Stimulated activated CD4-positive, alpha-beta T cell treated with anti-CD3 and anti-CD28 coated beads, Interleukin-12 subunit alpha, Interleukin-12 subunit beta, amount 100 ng/mL, for 24 hours (primary cell): Measurements from ENCODE around the gene STAT4.

Experiments used
- DNase-seq, 2 experiments: peaks; one replicate each; pipeline ENCODE4 v3.0.0-alpha.2; 2020; ENCODE audit warnings: low read depth in 2 of 2

Gene STAT4

DNA sequence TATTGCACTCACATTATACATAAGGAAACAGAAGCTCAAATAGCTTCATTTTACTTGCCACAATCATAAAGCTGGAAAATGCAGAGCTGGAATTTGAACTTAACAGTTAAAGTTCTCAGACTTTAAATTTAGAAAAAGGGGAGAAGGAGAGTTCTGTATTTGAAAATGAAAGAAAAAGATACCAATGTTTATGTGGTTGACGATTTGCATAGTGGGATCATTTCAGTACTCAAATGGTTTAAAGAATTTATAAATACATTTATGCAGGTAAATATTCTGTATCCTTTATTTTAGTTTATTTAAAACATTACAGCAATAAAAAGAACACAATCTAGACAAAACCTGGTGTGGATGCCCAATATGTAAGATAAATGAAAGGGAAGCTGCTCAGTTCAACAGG, 25.5 kb upstream of the STAT4 start:
- no peak for DNase-seq

DNA sequence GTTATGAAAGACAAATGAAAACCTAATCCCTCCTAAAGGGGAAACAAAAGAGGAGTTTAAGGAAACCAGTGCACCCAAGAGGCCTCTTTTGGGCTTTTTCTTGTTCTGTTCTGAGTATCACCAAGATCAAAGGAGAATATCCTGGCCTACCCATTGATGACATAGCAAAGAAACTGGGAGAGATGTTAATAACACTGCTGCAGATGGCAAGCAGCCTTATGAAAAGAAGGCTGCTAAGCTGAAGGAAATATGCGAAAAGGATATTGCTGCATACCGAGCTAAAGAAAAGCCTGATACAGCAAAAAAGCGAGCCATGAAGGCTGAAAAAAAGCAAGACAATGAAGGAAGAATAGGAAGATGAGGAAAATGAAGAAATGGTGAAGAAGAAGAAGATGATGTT, 23.6 kb upstream of the STAT4 start:
- no peak for DNase-seq

DNA sequence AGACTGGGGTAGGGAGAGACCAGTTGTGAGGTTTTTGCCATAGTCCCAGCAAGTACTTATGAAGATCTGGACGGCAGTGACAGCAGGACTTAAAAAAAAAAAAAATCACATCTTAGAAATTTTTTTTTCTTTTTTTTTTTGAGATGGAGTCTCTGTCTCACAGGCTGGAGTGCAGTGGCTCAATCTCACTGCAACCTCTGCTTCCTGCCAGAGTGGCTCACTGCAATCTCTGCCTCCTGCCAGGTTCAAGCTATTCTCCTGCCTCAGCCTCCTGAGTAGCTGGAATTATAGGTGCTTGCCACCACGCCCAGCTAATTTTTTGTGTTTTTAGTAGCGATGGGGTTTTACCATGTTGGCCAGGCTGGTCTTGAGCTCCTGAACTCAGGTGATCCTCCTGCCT, 22.4 kb upstream of the STAT4 start:
- DNase-seq = no peak

DNA sequence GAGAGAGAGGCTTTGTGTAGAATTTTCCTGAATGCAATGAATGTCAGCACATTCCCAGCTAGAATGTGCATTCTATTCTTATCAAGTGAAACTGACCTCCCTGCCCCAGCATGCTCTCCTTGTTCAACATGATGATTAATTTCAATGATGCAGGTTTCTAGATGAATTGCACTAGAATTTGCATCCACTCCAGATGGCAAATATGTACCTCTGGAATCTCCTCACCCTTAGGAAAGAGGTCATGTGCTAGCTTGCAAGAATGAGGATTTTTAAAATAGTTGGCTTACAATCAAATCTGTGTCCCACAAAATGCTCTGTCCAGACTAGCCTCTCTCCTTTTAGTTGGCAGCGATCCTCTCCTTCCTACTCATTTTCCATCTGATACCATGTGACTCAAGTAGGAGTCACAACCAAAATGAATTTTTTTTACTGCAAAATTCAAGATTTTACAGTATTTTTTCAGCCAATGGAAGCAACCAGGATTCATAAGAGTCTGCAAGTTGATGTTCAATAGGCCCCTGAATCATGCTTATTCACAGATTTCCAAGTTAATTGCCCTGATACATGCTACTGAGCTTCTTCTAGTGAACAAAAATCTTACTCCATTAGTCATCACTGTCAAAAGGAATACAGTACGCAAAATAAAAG, 21.0 kb upstream of the STAT4 start:
- DNase-seq = no peak

DNA sequence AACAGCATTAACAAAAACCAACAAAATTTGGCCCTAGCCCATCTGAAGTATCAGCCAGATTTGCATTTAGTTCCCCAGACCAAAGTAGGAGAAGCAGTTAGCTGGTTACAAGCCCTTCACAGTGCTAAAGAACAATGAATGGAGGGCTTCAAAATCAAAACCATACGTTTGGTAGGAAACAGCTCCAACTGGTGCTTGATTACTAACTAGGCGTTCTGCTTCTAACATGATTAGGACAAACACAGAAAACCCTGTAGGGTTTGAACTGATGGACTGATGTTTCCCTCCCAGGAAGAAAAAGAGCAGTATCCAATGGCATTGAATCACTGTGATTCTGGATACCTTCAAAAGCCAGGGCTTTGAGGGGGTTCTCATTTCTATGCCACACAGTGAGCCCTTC, 20.5 kb upstream of the STAT4 start:
- no peak for DNase-seq

DNA sequence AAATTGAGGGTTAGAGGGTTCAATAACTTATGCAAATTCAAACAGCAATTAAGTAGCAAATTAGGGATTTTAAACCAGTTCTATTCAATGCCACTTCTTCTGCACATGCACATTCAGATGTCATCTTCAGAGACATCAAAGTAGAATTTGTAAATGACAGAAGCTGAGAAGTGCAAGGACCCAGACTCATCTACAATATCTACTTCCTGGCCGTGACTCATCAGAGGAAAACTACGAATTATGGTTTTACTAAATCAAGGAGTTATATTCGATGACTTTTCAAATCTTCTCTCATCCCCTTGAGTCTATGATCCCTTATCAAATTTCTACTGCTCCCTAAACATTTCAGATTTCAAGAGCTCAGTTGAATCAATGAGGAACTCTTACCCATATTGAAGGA, 20.0 kb upstream of the STAT4 start:
- DNase-seq = no peak

DNA sequence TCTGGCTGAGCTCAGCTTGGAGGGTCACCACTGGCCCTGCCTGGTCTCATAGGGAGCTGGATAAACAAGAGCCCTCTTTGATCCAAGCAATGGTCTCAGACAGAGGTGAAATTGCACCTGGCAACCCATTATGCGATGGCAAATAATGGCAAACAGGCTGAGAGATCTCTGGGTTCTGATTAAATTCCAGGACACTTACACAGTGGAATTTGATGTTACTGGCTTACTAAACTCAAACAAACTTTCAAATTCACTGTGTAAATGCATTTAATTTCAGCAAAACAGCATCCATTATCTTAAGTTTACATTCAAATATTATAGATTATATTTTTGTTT, 19.5 kb upstream of the STAT4 start:
- DNase-seq = no peak

DNA sequence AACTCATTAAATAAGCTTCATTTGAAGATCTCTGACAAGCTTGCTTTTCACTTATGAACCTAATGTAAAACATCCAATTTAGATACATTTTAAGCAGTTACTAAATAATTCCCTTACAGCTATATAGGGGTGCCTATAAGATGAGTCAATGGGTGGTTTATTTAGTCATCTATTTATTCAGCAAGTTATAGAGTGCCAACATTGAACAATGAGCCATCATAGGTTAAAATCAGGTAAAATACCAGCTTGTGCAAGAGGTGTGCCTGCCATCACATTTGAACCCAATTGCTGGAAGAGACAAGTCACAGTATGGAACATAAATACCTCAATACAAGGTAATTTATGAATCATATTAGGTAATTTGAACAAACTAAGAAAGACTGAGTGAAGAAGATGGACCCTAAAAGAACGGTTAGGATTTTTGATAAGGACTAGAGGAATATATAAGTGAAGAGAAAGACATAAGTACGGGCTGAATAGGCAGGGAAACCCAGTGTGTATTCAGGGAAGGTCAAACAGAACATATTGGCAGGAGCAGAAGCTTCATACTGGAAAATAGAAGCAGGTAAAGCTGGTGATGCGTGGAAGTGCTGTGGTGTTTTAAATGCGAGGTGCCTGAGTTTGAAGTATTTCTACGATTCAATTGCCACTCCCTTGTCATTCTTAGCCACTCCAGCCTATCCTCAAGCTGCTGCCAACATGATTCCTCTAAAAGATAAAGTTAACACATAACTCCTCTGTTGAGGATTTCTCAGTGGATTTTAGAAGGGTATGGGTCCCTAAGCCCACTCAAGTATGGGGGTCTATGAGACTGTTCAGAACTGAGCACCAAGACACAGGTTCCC, 18.9 kb upstream of the STAT4 start:
- no peak for DNase-seq

DNA sequence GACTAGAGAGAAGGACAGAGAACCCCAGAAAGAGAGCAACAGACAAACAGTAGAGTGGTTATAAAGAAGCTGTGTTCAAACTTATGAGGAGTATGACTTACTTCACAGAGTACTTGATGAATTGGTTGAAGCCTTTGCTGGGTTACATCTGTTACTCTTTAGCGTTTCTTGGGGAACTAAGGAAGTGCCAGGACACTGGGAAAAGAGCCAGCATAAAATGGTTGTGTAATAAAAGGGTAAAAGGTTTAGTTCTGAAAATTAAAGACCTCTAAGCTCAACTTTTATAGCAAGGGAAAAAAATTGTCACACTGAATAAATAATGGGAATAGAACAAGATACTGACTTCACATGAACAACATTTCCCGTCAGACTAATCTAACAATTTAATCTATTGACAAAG, 17.0 kb upstream of the STAT4 start:
- no peak for DNase-seq

DNA sequence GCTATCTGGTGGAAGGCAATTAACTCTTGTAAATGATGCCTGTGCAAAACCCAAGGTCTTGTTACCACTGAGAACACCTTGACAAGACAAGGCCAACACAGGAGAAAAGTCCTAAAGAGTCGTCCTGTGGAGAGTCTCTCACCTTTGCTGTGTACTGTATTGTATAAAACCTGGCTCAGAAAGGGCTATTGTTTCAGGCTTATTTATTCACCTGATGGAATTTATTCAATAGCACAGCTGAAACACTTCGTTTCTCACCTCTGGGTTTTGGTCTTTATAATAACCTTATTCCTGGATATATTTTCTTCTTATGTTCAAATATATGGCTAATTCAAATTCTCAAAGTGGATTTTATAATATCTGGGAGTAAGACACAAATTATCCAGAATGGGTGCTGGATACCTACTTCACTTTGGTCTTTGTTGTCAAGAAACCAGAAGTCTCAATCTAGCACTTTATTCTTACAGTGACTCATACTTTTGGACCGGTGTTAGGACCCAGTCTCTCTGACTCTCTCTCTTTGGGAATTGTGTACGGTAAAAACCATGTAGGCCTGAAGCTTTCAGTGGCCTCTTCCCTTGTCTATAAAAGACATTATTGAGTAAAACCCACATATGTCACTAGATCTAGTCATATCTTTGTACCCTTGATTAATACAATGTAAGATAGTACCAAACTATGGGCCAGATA, 16.1 kb upstream of the STAT4 start:
- DNase-seq = no peak

DNA sequence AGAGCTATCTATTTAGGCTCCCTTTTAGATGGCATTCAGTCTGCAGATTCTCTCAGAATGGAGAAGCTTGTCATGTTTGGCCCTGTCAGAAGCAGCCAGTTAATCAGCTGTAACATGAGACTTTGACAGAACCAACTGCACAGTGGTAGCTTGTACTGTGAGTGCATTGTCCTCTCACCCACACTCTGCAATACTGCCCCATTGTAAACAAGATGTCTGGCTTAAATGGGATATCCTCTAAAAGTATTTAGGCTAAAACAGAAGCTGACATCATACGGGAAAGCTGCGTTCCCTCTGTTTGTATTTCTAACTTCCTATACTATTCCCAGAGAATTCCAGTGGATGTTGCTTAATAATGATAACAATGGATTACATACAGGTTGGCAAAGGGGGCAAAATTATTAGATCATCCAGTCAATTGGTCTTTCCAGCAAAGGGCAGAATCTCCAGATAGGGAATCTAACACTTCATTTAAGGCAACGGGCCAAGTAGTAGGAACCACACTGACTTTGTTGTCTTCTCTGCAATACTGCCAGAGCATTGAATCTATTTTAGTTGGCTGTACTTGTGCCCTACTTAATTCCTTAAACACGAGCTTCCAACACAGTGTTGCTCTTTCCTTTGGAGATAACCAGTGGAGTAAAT, 15.4 kb upstream of the STAT4 start:
- no peak for DNase-seq

DNA sequence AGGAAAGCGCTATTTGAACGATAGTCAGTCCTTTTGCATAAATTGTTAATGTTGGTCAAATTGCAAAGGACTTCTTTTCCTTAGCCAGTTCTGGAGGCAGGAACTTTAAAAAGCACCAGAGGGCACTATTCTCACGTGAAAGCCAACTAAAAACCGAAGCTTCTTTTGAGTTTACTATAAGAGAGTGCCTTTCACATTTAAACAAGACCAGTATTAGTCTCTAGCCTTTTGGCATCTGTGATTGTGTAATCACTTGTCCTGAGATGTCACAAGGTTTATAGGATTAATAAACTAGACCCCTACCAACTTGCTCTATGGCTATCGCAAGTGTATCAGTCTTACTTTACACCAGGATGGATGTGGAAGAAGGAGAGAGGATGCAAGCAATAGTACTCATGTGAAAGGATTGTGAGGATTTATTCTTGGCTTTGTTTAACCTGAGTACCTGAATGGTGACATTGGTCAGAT, 14.4 kb upstream of the STAT4 start:
- no peak for DNase-seq

DNA sequence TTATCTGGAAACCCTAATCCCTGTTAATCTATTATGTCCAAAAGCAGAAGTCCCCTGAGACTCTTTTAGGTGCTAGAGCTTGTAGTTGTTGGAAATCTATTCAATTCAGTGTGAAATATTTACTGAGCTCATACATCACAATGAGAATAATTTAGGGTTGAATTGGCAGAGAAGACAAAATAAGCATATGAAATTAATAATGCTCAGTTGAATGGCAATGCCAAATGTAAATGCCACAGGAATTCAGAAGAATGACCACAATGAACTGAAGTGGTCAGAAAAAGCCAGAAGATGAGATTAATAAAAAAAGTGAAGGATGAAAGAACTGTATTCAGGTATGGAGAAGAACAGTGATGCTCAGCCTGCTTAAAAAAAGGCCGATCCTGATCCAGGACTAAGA, 8.0 kb upstream of the STAT4 start:
- no peak for DNase-seq

DNA sequence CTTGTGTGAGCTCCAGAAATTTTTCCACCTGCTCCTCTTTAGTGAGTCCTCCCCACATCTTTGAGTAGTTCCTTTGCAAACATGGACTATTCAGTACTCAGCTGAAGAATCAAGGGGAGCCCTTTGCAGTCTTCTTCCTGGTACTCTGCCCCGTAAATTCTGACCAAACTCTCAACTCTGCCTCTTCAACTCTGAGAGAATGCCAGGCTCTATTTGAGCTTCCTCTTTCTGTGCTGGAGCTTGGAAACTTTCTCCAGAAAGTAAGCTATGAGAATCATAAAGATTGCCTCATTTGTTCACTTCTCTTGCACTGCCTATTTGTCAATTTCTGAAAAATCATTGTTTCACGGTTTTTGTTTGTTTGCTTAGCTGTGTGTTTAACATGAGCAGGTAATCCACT, 7.4 kb upstream of the STAT4 start:
- no peak for DNase-seq

DNA sequence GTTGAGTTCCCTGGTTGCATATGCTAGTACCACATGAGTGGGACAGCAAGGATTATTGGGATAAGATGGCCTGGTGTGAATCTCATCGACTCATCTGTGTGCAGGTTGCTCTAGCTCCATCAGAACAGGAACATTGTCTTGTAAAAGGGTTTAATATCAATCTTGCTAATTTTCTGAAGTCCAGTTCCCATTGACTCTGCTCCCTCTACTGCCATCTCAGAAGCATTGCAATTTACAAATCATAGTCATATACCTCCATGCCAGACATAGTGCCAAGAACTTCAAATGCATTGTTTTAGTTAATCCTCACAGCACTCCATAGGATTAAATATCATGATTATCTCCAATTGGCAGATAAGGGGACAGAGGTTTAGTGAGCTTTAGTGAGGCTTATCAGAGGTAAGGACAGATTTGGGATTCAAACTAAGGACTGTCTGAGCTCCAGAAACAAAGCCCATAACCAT, 4.8 kb upstream of the STAT4 start:
- no peak for DNase-seq

DNA sequence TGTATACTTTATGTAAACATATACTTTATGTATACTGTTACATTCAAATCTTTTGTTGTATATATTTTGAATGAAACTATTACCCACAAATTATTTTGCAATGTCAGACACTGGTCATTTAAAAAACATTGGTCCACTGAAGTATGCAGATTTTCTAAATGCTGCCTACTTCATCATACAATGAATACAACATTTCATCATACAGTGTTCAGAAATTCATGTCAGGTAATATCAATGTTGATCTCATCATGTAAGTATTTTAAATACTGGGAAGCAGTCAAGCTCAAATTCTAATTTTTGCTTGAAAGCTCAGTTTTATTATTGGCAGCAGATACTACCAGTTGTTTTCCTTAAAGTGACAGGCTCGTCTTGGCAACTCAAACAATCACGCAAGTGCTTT, 2.9 kb upstream of the STAT4 start:
- DNase-seq = no peak

DNA sequence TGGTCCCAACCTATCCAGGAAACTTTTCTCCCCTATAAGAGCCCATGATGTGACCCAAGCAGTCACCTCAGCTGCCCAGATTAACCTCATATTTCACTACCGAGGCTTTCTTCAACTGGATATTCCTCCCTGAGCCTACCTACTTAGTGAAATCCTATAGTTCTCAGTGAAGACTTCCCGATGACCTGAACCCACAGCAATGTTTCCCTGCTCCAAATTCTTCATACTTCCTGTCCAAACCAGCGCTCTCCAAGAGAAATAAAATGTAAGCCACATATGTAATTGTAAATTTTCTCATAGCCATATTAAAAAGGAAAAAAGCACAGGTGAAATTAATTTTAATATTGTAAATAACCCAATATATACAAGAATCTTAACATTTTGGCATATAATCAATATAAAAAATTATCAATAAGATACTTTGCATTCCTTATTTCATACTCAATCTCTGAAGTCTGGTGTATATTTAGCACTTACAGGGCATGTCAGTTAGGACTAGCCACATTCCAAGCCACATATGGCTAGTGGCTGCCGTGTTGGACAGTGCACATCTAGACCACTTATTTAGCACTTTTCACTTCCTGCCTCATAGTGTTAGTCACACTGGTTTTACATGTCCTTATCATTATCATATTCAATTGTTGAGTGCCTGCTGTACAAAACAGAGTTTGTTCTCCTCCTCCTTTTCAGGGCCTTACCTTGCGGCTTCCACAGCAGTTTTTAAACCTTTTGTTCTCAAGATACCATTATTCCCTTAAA, 1.9 kb upstream of the STAT4 start:
- no peak for DNase-seq

DNA sequence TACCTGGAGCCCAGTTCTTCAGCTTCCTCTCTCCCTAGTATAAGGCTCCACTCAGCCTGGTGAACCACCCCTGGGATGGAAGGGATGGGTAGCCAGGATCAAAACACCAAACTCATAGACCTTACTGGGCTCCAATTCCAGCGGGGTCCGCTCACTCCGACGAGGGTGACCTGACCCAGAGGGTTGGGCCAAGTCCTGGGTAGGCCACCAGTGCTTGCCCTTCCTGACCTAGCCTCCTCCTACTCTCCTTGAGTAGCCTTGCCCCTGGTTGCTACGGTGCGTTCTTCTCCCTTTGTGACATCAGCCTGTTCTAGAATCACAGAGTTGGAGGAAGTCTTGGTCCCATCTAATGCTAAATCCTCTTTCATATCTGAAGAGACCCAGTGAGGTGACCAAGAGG, 537 bp upstream of the STAT4 start:
- DNase-seq = no peak

DNA sequence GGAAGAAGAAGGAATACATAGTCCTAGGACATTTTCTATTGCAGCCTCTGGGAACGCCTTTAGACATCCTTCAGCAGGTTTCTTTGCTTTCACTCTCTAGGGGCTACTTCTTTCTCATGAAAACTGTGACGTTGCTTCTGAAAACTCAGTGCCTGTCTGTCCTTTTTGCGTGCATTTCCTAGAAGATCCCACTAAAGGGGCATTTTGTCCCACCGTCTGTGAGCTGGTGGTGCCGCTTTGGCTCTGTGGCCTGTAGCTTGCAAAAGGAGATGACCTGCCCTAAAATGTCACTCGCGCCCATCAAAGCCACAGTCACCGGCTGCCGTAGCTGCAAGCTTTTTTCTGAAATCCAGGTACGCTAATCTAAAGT, 579 bp downstream of the STAT4 start:
- peak in 1 of 2 experiments; percentile 17 for DNase-seq

DNA sequence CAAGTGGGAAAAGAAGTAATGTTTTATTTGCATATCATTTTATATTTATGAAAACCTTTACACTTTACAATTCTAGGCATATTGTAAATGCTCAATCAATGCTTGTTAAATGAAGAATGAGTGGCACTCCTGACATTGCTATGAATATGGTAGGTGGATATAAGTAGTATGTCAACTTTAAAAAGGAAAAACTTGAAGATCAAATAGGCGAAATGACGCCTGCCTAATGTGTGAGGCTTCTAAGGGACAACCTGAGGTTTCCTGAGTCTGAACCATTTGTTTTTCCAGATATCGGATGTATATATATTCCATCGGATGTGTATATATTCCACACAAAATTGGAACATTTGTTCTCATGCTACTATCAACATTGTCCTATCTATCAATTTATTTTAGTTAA, 1.4 kb downstream of the STAT4 start:
- DNase-seq = no peak

DNA sequence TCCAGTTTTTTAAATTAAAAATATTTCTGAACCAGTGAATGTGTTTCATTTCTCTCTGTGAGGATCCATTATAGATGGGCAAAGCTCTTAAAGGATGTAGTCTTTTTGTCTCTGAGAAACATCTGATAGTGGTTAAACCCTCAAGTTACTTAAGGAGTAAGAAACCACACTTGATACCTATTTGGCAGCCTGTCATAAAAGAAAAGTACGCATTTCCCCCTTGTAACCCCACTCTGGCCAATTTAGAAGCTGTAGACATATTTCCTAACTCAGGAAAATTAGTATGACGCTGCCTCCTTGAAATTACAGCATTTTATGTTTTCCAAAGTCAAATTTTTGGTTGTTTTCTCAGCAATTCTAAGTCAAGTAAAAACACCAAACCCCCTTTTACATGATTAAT, 2.0 kb downstream of the STAT4 start:
- no peak for DNase-seq

DNA sequence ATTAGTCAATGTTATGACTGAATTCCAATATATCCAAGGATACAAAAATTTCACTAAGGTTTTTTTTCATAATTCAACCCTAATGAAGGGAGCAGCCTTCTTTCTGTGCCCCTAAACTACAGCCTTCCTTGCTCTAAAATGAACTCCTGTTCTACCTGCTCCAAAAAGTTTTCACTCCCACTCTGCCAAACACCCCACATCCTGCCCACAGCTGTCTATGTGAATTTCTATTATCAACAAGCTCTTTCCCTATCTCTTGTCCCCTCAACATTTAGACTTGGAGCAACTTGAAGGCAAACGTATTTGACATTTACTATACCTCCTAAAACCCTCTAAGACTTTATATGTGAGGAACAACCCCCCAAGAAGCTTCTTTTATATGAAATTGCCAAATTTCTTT, 2.5 kb downstream of the STAT4 start:
- no peak for DNase-seq
